Panc1 (cell line): Measurements from ENCODE around the gene EMILIN3. TPM values are rescaled to one million over a fixed set of nuclear protein-coding genes. Genes with fewer than 3 reads are reported as not detected.

Source experiments
- ATAC-seq: fragments of 200-7000 bp; cut with Tn5 transposase; 2 replicates; pipeline ENCODE4 v1.9.1; 2020; ENCODE audit warnings: mild to moderate bottlenecking, moderate library complexity
- BruUV-seq: library from RNA; stranded (reverse); fragments of 400-500 nt; replicated peaks from 2 replicates; lab custom pipeline; 2021; lab: Mats Ljungman, UMichigan
- CTCF ChIA-PET: fragments of 300-600 bp; sonication (Branson Sonifier 250); formaldehyde crosslinking; loops from one replicate; lab custom pipeline; 2022; ENCODE audit warnings: antibody characterized with exemption; lab: Charles Lee
- POLR2A ChIA-PET: fragments of 300-600 bp; sonication (Branson Sonifier 250); formaldehyde crosslinking; loops from one replicate; lab custom pipeline; 2022; ENCODE audit warnings: antibody characterized with exemption; lab: Charles Lee
- DNase-seq: peaks from one replicate; pipeline ENCODE4 v3.0.0-alpha.2; 2010; ENCODE audit warnings: low read depth, low spot score
- H3K27ac ChIP-seq: 2 replicates; pipeline ENCODE4 v1.5.1; 2011; ENCODE audit warnings: mild to moderate bottlenecking, low read length, inconsistent platforms
- H3K27me3 ChIP-seq: fragments of 200-500 bp; sonication (Bioruptor generic); 2 replicates; pipeline ENCODE4 v1.6.0; 2014; ENCODE audit warnings: low read length, inconsistent platforms; ENCODE audit not compliant: control insufficient read depth, insufficient read depth
- H3K36me3 ChIP-seq: fragments of 200-500 bp; sonication (Bioruptor generic); 2 replicates; pipeline ENCODE4 v1.5.1; 2014; ENCODE audit warnings: inconsistent platforms, mild to moderate bottlenecking, low read length, moderate library complexity; ENCODE audit not compliant: control insufficient read depth, insufficient read depth
- H3K4me1 ChIP-seq: 2 replicates; pipeline ENCODE4 v1.5.1; 2011; ENCODE audit warnings: inconsistent platforms, mild to moderate bottlenecking, low read length, moderate library complexity; ENCODE audit not compliant: control insufficient read depth, insufficient read depth
- H3K4me3 ChIP-seq, 2 experiments: 2 replicates each; pipeline ENCODE4 v1.5.1; 2011 to 2012; ENCODE audit warnings: low read depth in 2 of 2, low read length in 2 of 2, mild to moderate bottlenecking in 2 of 2, inconsistent platforms in 1 of 2, moderate library complexity in 1 of 2
- H3K9me3 ChIP-seq: fragments of 200-500 bp; sonication (Bioruptor generic); 2 replicates; pipeline ENCODE4 v1.5.1; 2014; ENCODE audit warnings: low read depth, mild to moderate bottlenecking, inconsistent platforms, low read length, moderate library complexity; ENCODE audit not compliant: control insufficient read depth, insufficient read depth
- POLR2AphosphoS5 ChIP-seq: IDR thresholded peaks from 2 replicates; pipeline ENCODE4 v1.6.1; 2012; ENCODE audit warnings: mild to moderate bottlenecking, low read depth, low read length, moderate library complexity
- REST ChIP-seq, 2 experiments: IDR thresholded peaks; 2 replicates each; pipeline ENCODE4 v1.6.1; 2011 to 2012; ENCODE audit warnings: low read depth in 2 of 2, control low read depth in 1 of 2, low read length in 1 of 2, mild to moderate bottlenecking in 1 of 2, moderate library complexity in 1 of 2; ENCODE audit not compliant: insufficient read depth in 1 of 2
- SIN3A ChIP-seq: IDR thresholded peaks from 2 replicates; pipeline ENCODE4 v1.6.1; 2012; ENCODE audit warnings: low read depth, mild to moderate bottlenecking, low read length, moderate library complexity, borderline replicate concordance; ENCODE audit not compliant: insufficient read depth
- TCF7L2 ChIP-seq: IDR thresholded peaks from 2 replicates; pipeline ENCODE4 v1.6.1; 2011; ENCODE audit warnings: mild to moderate bottlenecking, low read depth, low read length, inconsistent platforms
- in situ Hi-C: cut with HindIII; loops from 2 replicates; pipeline ENCODE4 v1.10.0; 2016; ENCODE audit warnings: low sequenced_read_pairs, low pct_unique_long_range_greater_than_20kb
- intact Hi-C: fragments of 100-400 bp; cut with micrococcal nuclease; formaldehyde crosslinking; loops from one replicate; pipeline ENCODE4 v1.10.0; 2022; ENCODE audit not compliant: unreplicated experiment
- total RNA-seq: library from RNA; stranded (reverse); gene quantifications from one replicate; pipeline ENCODE4 v1.2.1, GENCODE V29; 2021; ENCODE audit not compliant: unreplicated experiment
- TF ChIP-seq, protein P1 (sequence below): fragments of 450-650 bp; IDR thresholded peaks from 2 replicates; pipeline ENCODE4 v1.5.1; 2017; ENCODE audit warnings: mild to moderate bottlenecking

EMILIN3 gene
- total RNA-seq, 1 experiment from 2014 or later, result 0.54 TPM

DNA sequence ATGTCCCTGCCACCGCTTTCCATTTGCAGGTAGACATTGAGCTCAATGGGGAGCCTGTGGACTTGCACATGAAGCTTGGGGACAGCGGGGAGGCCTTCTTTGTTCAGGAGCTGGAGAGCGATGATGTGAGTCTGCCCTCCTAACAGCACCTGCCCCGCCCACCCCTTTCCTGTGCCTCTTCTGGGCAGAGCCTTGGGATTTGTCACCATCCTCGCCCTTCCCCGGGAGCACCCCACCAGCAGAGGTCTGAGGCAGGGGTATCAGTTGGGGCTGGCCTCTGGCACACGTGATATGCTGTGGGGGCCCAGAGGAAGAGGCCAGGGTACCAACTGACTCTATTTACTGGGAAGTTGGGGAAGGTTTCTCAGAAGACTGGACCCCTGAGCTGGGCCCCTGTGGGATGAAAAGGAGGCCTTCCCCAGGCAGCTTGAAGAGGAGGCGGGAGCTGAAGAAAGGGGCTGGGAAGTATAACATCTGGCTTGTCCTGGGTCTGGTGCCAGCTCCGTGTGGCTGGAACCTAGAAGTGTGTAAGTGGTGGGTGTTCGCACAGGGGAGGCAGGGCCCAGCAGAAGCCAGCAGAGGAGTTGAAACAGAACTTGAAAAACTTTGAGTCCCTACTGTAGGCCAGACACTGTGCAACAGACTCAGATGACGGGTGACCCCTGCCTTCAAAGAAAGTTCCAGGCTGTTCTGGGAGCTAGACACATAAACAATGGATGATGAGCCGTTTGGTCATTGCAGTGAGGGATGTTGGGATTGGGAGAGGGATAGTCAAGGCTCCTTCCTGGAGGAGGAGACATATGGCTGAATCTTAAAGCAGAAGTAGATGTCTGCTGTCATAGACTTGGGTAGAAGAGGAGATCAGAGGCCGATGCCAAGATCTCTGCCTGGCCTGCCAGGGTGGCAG, 18.8 kb downstream of the EMILIN3 start:
- H3K27ac ChIP-seq, result no peak overlapping the region
- TF ChIP-seq, protein P1, sequence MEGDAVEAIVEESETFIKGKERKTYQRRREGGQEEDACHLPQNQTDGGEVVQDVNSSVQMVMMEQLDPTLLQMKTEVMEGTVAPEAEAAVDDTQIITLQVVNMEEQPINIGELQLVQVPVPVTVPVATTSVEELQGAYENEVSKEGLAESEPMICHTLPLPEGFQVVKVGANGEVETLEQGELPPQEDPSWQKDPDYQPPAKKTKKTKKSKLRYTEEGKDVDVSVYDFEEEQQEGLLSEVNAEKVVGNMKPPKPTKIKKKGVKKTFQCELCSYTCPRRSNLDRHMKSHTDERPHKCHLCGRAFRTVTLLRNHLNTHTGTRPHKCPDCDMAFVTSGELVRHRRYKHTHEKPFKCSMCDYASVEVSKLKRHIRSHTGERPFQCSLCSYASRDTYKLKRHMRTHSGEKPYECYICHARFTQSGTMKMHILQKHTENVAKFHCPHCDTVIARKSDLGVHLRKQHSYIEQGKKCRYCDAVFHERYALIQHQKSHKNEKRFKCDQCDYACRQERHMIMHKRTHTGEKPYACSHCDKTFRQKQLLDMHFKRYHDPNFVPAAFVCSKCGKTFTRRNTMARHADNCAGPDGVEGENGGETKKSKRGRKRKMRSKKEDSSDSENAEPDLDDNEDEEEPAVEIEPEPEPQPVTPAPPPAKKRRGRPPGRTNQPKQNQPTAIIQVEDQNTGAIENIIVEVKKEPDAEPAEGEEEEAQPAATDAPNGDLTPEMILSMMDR, result no peak
- intact Hi-C loops, result no loop called here
- ATAC-seq, result no peak
- no peak for DNase-seq
- no peaks in the 10 kb centered on the region for H3K27me3 ChIP-seq
- no peaks in the 10 kb centered on the region for H3K4me1 ChIP-seq
- ChIA-PET CTCF (no interaction called here), POLR2A (no interaction called here)
- H3K36me3 ChIP-seq, result no peaks in the 10 kb centered on the region
- in situ Hi-C loops, result no loop called here
- H3K4me3 ChIP-seq, result no peak overlapping the region
- no peaks in the 10 kb centered on the region for H3K9me3 ChIP-seq
- BruUV-seq, result no TSS peak

GRCh38 chr20:41345729-41346067, 20.9 kb downstream of the EMILIN3 start:
- no peaks in the 10 kb centered on the region for H3K36me3 ChIP-seq
- no peaks in the 10 kb centered on the region for H3K27me3 ChIP-seq
- H3K4me1 ChIP-seq, result no peaks in the 10 kb centered on the region
- ATAC-seq (no peak), DNase-seq (no peak)
- no peak overlapping the region for H3K27ac ChIP-seq
- CTCF ChIA-PET, result no interaction called here
- POLR2A ChIA-PET, result no interaction called here
- no peaks in the 10 kb centered on the region for H3K9me3 ChIP-seq
- no TSS peak for BruUV-seq
- intact Hi-C loops (no loop called here), in situ Hi-C loops (no loop called here)
- no peak overlapping the region for H3K4me3 ChIP-seq
- TF ChIP-seq REST (IDR thresholded peaks at IDR 0.05; ENCODE audit: insufficient read depth in 1 of 2, low read depth in 2 of 2, low read length in 1 of 2) (no peak), POLR2AphosphoS5 (no peak), SIN3A (no peak), TCF7L2 (no peak)
- TF ChIP-seq, protein P1, result no peak
